H1 (cell line): ENCODE data around the gene NLRP3. TPM values are rescaled to one million over a fixed set of nuclear protein-coding genes. Genes with fewer than 3 reads are reported as not detected.
A peak's percentile ranks its signal among the peaks of the same experiment; 100 is the strongest.

ENCODE experiments used
- CTCF ChIA-PET: fragments of 300-600 bp; sonication (Branson Sonifier 250); formaldehyde crosslinking; loops from one replicate; lab custom pipeline; 2021; ENCODE audit not compliant: partially characterized antibody; lab: Charles Lee
- POLR2A ChIA-PET: fragments of 300-600 bp; sonication (Branson Sonifier 250); formaldehyde crosslinking; loops from one replicate; lab custom pipeline; 2021; ENCODE audit warnings: inconsistent platforms; ENCODE audit not compliant: partially characterized antibody; lab: Charles Lee
- DNase-seq, 2 experiments: peaks; one replicate each; pipeline versions ENCODE4 v3.0.0 to v3.0.0-alpha.2; 2010 to 2022; ENCODE audit warnings: low spot score in 2 of 2, low read depth in 1 of 2, mixed read lengths in 1 of 2
- FAIRE-seq: peaks from 2 replicates; lab custom pipeline; 2011; peaks lifted over from hg19 to GRCh38; lab: Jason Lieb, UNC
- H2AFZ ChIP-seq: 2 replicates; pipeline ENCODE4 v1.8.1; 2012; ENCODE audit warnings: low read length, inconsistent platforms
- H2AK5ac ChIP-seq: 2 replicates; pipeline ENCODE4 v1.6.1; 2013; ENCODE audit warnings: low read depth, low read length
- H2BK120ac ChIP-seq: replicated peaks from 2 replicates; pipeline ENCODE3; 2013; ENCODE audit warnings: low read depth, low read length, inconsistent platforms
- H2BK12ac ChIP-seq: 2 replicates; pipeline ENCODE4 v1.6.1; 2013; ENCODE audit warnings: low read depth, low read length
- H2BK15ac ChIP-seq: 2 replicates; pipeline ENCODE4 v1.6.1; 2013; ENCODE audit warnings: low read length
- H2BK20ac ChIP-seq: 2 replicates; pipeline ENCODE4 v1.6.1; 2013; ENCODE audit warnings: low read length
- H2BK5ac ChIP-seq: 2 replicates; pipeline ENCODE4 v1.6.1; 2013; ENCODE audit warnings: low read depth, low read length
- H3K14ac ChIP-seq: 2 replicates; pipeline ENCODE4 v1.6.1; 2013; ENCODE audit warnings: inconsistent platforms; ENCODE audit not compliant: insufficient read length
- H3K18ac ChIP-seq: 2 replicates; pipeline ENCODE4 v1.6.1; 2013; ENCODE audit warnings: low read length; ENCODE audit errors: extremely low read depth
- H3K23ac ChIP-seq: 2 replicates; pipeline ENCODE4 v1.6.1; 2013; ENCODE audit warnings: inconsistent platforms; ENCODE audit not compliant: insufficient read length
- H3K23me2 ChIP-seq: 2 replicates; pipeline ENCODE4 v1.6.1; 2013; ENCODE audit warnings: low read depth, low read length
- H3K27ac ChIP-seq: 2 replicates; pipeline ENCODE4 v1.6.1; 2011; ENCODE audit warnings: low read depth, low read length, inconsistent platforms
- H3K27me3 ChIP-seq, 4 experiments: replicated peaks in 1 of 4; 1 replicate in 1 of 4; 2 replicates in 3 of 4; pipeline versions ENCODE4 v1.6.1 to v1.8.1; 2011 to 2013; ENCODE audit warnings: low read length in 3 of 4, mild to moderate bottlenecking in 3 of 4, inconsistent platforms in 2 of 4, mixed read lengths in 2 of 4, moderate library complexity in 1 of 4; ENCODE audit not compliant: control insufficient read depth in 3 of 4, insufficient read depth in 3 of 4; ENCODE audit errors: extremely low read depth in 1 of 4
- H3K36me3 ChIP-seq, 4 experiments: 2 replicates each; pipeline versions ENCODE4 v1.6.1 to v1.8.1; 2011 to 2013; ENCODE audit warnings: mild to moderate bottlenecking in 4 of 4, low read length in 3 of 4, moderate library complexity in 2 of 4, control low read depth in 1 of 4, inconsistent platforms in 1 of 4; ENCODE audit not compliant: insufficient read depth in 4 of 4, control insufficient read depth in 2 of 4
- H3K4ac ChIP-seq: replicated peaks from 2 replicates; pipeline ENCODE3; 2013; ENCODE audit warnings: low read length, low read depth, mixed read lengths, inconsistent platforms; ENCODE audit not compliant: insufficient read length
- H3K4me1 ChIP-seq, 4 experiments: replicated peaks in 1 of 4; 1 replicate in 1 of 4; 2 replicates in 3 of 4; pipeline versions ENCODE4 v1.6.1 to v1.8.1; 2011 to 2013; ENCODE audit warnings: low read length in 3 of 4, inconsistent platforms in 2 of 4, mixed read lengths in 1 of 4; ENCODE audit not compliant: insufficient read depth in 4 of 4, control insufficient read depth in 3 of 4
- H3K4me2 ChIP-seq, 2 experiments: 2 replicates each; pipeline versions ENCODE4 v1.6.1 to v1.8.1; 2011 to 2013; ENCODE audit warnings: low read depth in 2 of 2, low read length in 2 of 2, control low read depth in 1 of 2, inconsistent platforms in 1 of 2, mild to moderate bottlenecking in 1 of 2; ENCODE audit not compliant: insufficient read depth in 1 of 2
- H3K4me3 ChIP-seq, 4 experiments: fragments of 200-600, 300-600 bp in 1 of 4; sonication (generic), shearing (Covaris generic), sonication (Bioruptor Twin) in 1 of 4; 2 replicates each; pipeline versions ENCODE4 v1.5.1 to v1.8.1; 2011 to 2016; ENCODE audit warnings: low read length in 4 of 4, low read depth in 3 of 4, control low read depth in 2 of 4, inconsistent platforms in 2 of 4, mild to moderate bottlenecking in 2 of 4, mixed read lengths in 1 of 4, moderate library complexity in 1 of 4; ENCODE audit not compliant: insufficient read depth in 2 of 4; ENCODE audit errors: extremely low read depth in 1 of 4
- H3K56ac ChIP-seq: replicated peaks from 2 replicates; pipeline ENCODE3; 2013; ENCODE audit warnings: low read depth, mild to moderate bottlenecking, mixed read lengths, low read length, inconsistent platforms; ENCODE audit not compliant: insufficient read length
- H3K79me1 ChIP-seq: 2 replicates; pipeline ENCODE4 v1.6.1; 2013; ENCODE audit warnings: low read depth, low read length, control low read depth
- H3K79me2 ChIP-seq, 2 experiments: 2 replicates each; pipeline versions ENCODE4 v1.6.1 to v1.8.1; 2012 to 2013; ENCODE audit warnings: low read length in 2 of 2, mild to moderate bottlenecking in 2 of 2, inconsistent platforms in 1 of 2; ENCODE audit not compliant: insufficient read depth in 2 of 2, control insufficient read depth in 1 of 2
- H3K9ac ChIP-seq, 4 experiments: replicated peaks in 1 of 4; 1 replicate in 1 of 4; 2 replicates in 3 of 4; pipeline versions ENCODE4 v1.6.1 to v1.8.1; 2011 to 2013; ENCODE audit warnings: low read depth in 3 of 4, low read length in 3 of 4, control low read depth in 2 of 4, mild to moderate bottlenecking in 2 of 4, moderate library complexity in 2 of 4, inconsistent platforms in 1 of 4; ENCODE audit errors: extremely low read depth in 1 of 4
- H3K9me3 ChIP-seq, 2 experiments: 2 replicates each; pipeline versions ENCODE4 v1.6.1 to v1.8.1; 2012 to 2013; ENCODE audit warnings: mild to moderate bottlenecking in 2 of 2, moderate library complexity in 2 of 2, control low read depth in 1 of 2, inconsistent platforms in 1 of 2, low read depth in 1 of 2, low read length in 1 of 2, mixed read lengths in 1 of 2; ENCODE audit not compliant: insufficient read depth in 2 of 2
- H4K20me1 ChIP-seq, 2 experiments: replicated peaks in 1 of 2; 2 replicates each; pipeline versions ENCODE3 to v1.8.1; 2011 to 2013; ENCODE audit warnings: inconsistent platforms in 2 of 2, low read length in 2 of 2, mild to moderate bottlenecking in 1 of 2; ENCODE audit not compliant: insufficient read depth in 2 of 2, control insufficient read depth in 1 of 2
- H4K5ac ChIP-seq: 2 replicates; pipeline ENCODE4 v1.6.1; 2013; ENCODE audit warnings: low read length, low read depth, mixed read lengths, inconsistent platforms; ENCODE audit not compliant: insufficient read length
- H4K8ac ChIP-seq: 2 replicates; pipeline ENCODE4 v1.8.0; 2013; ENCODE audit warnings: mild to moderate bottlenecking, moderate library complexity, low read length, inconsistent platforms; ENCODE audit not compliant: insufficient read depth; ENCODE audit errors: extremely low read depth
- H4K91ac ChIP-seq: replicated peaks from 2 replicates; pipeline ENCODE3; 2013; ENCODE audit warnings: low read length, mixed read lengths, inconsistent platforms; ENCODE audit not compliant: insufficient read length
- ASH2L ChIP-seq: fragments of 200-600, 300-600 bp; sonication (generic); IDR thresholded peaks from one replicate; pipeline ENCODE4 v1.7.1; 2017; ENCODE audit warnings: low read length
- CEBPB ChIP-seq: IDR thresholded peaks from 2 replicates; pipeline ENCODE4 v1.6.1; 2012; ENCODE audit warnings: low read depth, low read length
- EP300 ChIP-seq, 2 experiments: IDR thresholded peaks; 1 replicate in 1 of 2; 2 replicates in 1 of 2; pipeline ENCODE4 v1.6.1; 2011 to 2012; ENCODE audit warnings: low read depth in 2 of 2, low read length in 2 of 2, mild to moderate bottlenecking in 2 of 2, borderline replicate concordance in 1 of 2, inconsistent platforms in 1 of 2, moderate library complexity in 1 of 2
- HDAC2 ChIP-seq, 2 experiments: fragments of 300-600 bp in 1 of 2; sonication (generic) in 1 of 2; IDR thresholded peaks; 2 replicates each; pipeline ENCODE4 v1.6.1; 2011 to 2012; ENCODE audit warnings: low read depth in 2 of 2, low read length in 2 of 2, mild to moderate bottlenecking in 2 of 2, moderate library complexity in 2 of 2, borderline replicate concordance in 1 of 2, inconsistent platforms in 1 of 2
- POU5F1 ChIP-seq: IDR thresholded peaks from 2 replicates; pipeline ENCODE4 v1.6.1; 2011; ENCODE audit warnings: low read depth, mild to moderate bottlenecking, low read length, moderate library complexity
- RAD21 ChIP-seq, 2 experiments: IDR thresholded peaks in 1 of 2; conservative IDR thresholded peaks in 1 of 2; 2 replicates each; pipeline ENCODE4 v1.6.1; 2011; ENCODE audit warnings: low read depth in 2 of 2, low read length in 2 of 2, improper control_type of control experiment in 1 of 2, inconsistent platforms in 1 of 2, mild to moderate bottlenecking in 1 of 2, moderate library complexity in 1 of 2
- SIX5 ChIP-seq: IDR thresholded peaks from 2 replicates; pipeline ENCODE4 v1.6.1; 2011; ENCODE audit warnings: mild to moderate bottlenecking, low read depth, low read length
- SP4 ChIP-seq: IDR thresholded peaks from 2 replicates; pipeline ENCODE4 v1.6.1; 2012; ENCODE audit warnings: low read length, inconsistent platforms
- TAF1 ChIP-seq: IDR thresholded peaks from 2 replicates; pipeline ENCODE4 v1.6.1; 2011; ENCODE audit warnings: mild to moderate bottlenecking, low read depth, low read length
- TEAD4 ChIP-seq: IDR thresholded peaks from 2 replicates; pipeline ENCODE4 v1.6.1; 2012; ENCODE audit warnings: low read depth, low read length, inconsistent platforms, mixed read lengths
- WGBS, 2 experiments: shearing (Covaris generic) in 1 of 2; methylation state at CpG; one replicate each; pipeline versions ENCODE4 v1.1.6 to v1.1.7; 2013 to 2015; ENCODE audit warnings: low lambda C conversion rate in 2 of 2, mixed read lengths in 2 of 2, inconsistent platforms in 1 of 2, low coverage in 1 of 2, missing lambda C conversion rate in 1 of 2; ENCODE audit not compliant: insufficient replicate concordance in 2 of 2, insufficient coverage in 1 of 2, insufficient read length in 1 of 2; ENCODE audit errors: extremely low coverage in 1 of 2, missing lambda C conversion rate in 1 of 2; 5-methylcytosine and 5-hydroxymethylcytosine counted together
- polyA plus RNA-seq, 7 experiments: library from polyadenylated mRNA; depleted of rRNA in 3 of 7; stranded (reverse) in 5 of 7; unstranded in 2 of 7; fragments of >200 nt in 5 of 7; fragments of 200-250 nt in 2 of 7; gene quantifications; 1 replicate in 5 of 7; 2 replicates in 1 of 7; 4 replicates in 1 of 7; pipeline versions ENCODE4 v1.2.1 to v1.2.3, GENCODE V29; 2011 to 2013; ENCODE audit warnings: missing spikeins in 2 of 7, mixed read lengths in 2 of 7
- total RNA-seq: library from RNA; stranded (reverse); fragmentation: NEBNext Ultra II Directional; extraction: Animal tissue kit (Norgen Biotek cat#: 25700); gene quantifications from 2 replicates; pipeline ENCODE4 v1.2.1, GENCODE V29; 2021

The NLRP3 gene
- total and polyA plus RNA-seq, 2 of the 8 experiments (the other 6 are each of a cell fraction or from before 2014, with no cell fraction given) = 0.05 to 0.19 TPM

DNA sequence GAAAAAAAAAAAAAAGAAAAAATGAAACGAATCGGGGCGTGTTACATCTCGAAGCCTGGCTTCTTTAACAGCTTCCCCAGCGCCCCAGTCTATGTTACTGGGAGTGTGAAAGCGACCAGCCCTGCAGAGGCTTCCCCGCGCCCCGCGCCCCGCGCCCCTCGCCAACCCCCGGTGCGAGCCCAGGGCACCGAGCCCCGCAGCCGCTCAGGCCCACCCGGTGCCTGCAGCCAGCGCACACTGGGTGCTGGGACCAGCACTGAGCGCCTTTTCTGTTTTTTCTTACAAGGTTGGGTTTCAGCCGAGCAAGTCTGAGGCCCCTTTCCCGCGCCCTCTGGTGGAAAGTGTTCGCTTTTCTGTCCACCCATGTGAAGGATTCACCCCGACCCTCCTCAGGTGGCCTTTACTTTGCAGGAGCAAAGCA lies 42.2 kb upstream of the NLRP3 start:
- no peak overlapping the region for H3K23ac ChIP-seq
- H3K27ac ChIP-seq = no peak overlapping the region
- peak overlapping the region; percentile 32; the same call in 1 of the 2 replicates for H2BK20ac ChIP-seq
- H3K36me3 ChIP-seq = no peaks in the 10 kb centered on the region
- H3K9ac ChIP-seq = no peak overlapping the region
- H2AK5ac ChIP-seq = no peak overlapping the region
- no peak overlapping the region for H3K4ac ChIP-seq
- no peaks in the 10 kb centered on the region; the same call in 1 of the 2 replicates for H3K23me2 ChIP-seq
- FAIRE-seq (no peak), DNase-seq (peak in 1 of 2 experiments; percentile 89)
- no peaks in the 10 kb centered on the region for H3K79me2 ChIP-seq
- no peak overlapping the region for H2BK5ac ChIP-seq
- H2BK12ac ChIP-seq = 0 out of 2 replicates have a peak overlapping the region, but pooled peaks have one; percentile 39
- no peak overlapping the region for H2BK120ac ChIP-seq
- peaks cover 13 to 35% (median 23%) of the 10 kb centered on the region in 4 experiments; a peak in 6 of 7 replicates for H3K4me1 ChIP-seq
- H3K4me3 ChIP-seq = peak overlapping the region in 1 of 4 experiments; percentile 43; a peak in 1 of 8 replicates
- H3K79me1 ChIP-seq = no peaks in the 10 kb centered on the region
- no peaks in the 10 kb centered on the region for H3K9me3 ChIP-seq
- no peak overlapping the region for H4K91ac ChIP-seq
- WGBS, 2 experiments = 25% methylated on average over 19 of the region's 26 CpGs; no CpG with 5 or more reads in 1 of the 2 experiments
- no peak overlapping the region for H3K14ac ChIP-seq
- POLR2A ChIA-PET = interaction anchor here (0.6 to 1.9 kb wide), 4 partner anchors 11 to 461 kb away, joined by 3 to 5 read pairs (median 4); no protein-coding TSS in a partner anchor
- H2AFZ ChIP-seq = no peak overlapping the region
- peak overlapping the region in 1 of 2 experiments; percentile 1; a peak in 3 of 4 replicates for H3K4me2 ChIP-seq
- H4K8ac ChIP-seq = peak overlapping the region; percentile 38; the same call in 1 of the 2 replicates
- no peak overlapping the region for H4K5ac ChIP-seq
- H3K18ac ChIP-seq = peak overlapping the region; percentile 28; the same call in 1 of the 2 replicates
- CTCF ChIA-PET = interaction anchor here (0.8 to 2.3 kb wide), 23 partner anchors 10 to 115 kb away, joined by 3 to 26 read pairs (median 5); no protein-coding TSS in a partner anchor
- no peak overlapping the region for H3K56ac ChIP-seq
- no peaks in the 10 kb centered on the region for H4K20me1 ChIP-seq
- H3K27me3 ChIP-seq = no peaks in the 10 kb centered on the region
- no peak overlapping the region for H2BK15ac ChIP-seq
- TF ChIP-seq SP4 (no peak), POU5F1 (no peak), CEBPB (no peak), RAD21 (IDR thresholded peaks at IDR 0.05 in 1 of 2, conservative IDR thresholded peaks at IDR 0.05 in 1 of 2; ENCODE audit: low read depth in 2 of 2, low read length in 2 of 2) (peak; percentile 29 to 51), TEAD4 (peak; percentile 48; the same call in 1 of the 2 replicates), TAF1 (0 out of 2 replicates have a peak, but pooled peaks have one; percentile 37), SIX5 (no peak), HDAC2 (IDR thresholded peaks at IDR 0.05; ENCODE audit: borderline replicate concordance in 1 of 2, low read depth in 2 of 2, low read length in 2 of 2) (0 out of 4 replicates have a peak, but pooled peaks of 1 of the 2 experiments have one; percentile 73), ASH2L (peak; percentile 23), EP300 (IDR thresholded peaks at IDR 0.05; ENCODE audit: borderline replicate concordance in 1 of 2, low read depth in 2 of 2, low read length in 2 of 2) (0 out of 3 replicates have a peak, but pooled peaks of 1 of the 2 experiments have one; percentile 7)
